Left lung (tissue), 10 donors: ENCODE measurements around the gene OVAAL. TPM values are rescaled to one million over a fixed set of nuclear protein-coding genes. Genes with fewer than 3 reads are reported as not detected.

Experiments used
- ATAC-seq: fragments of 200-7000 bp; cut with Tn5 transposase; one replicate; pipeline ENCODE4 v1.9.1; 2020; ENCODE audit warnings: moderate library complexity
- DNase-seq, 4 donors: peaks; one replicate each; pipeline ENCODE4 v3.0.0-alpha.2; 2013 to 2020
- H3K27ac ChIP-seq, 2 donors: fragments of 200-600 bp; sonication (generic) in 1 of 2; one replicate each; pipeline versions ENCODE4 v1.5.0 to v1.8.0; 2020 to 2021
- H3K27me3 ChIP-seq, 2 donors: fragments of 200-600 bp; sonication (generic) in 1 of 2; one replicate each; pipeline versions ENCODE4 v1.5.0 to v1.8.0; 2020 to 2021
- H3K36me3 ChIP-seq, 2 donors: fragments of 200-600 bp; sonication (generic) in 1 of 2; one replicate each; pipeline versions ENCODE4 v1.5.0 to v1.8.0; 2020 to 2021
- H3K4me1 ChIP-seq, 2 donors: fragments of 200-600 bp; one replicate each; pipeline ENCODE4 v1.8.0; 2021
- H3K4me3 ChIP-seq, 2 donors: fragments of 200-600 bp; sonication (generic) in 1 of 2; one replicate each; pipeline versions ENCODE4 v1.5.0 to v1.8.0; 2020 to 2021; ENCODE audit warnings: mild to moderate bottlenecking in 1 of 2
- H3K9me3 ChIP-seq, 2 donors: fragments of 200-600 bp; sonication (generic) in 1 of 2; one replicate each; pipeline versions ENCODE4 v1.5.0 to v1.8.0; 2020 to 2021
- CTCF ChIP-seq, 2 donors: fragments of 200-600 bp; sonication (generic) in 1 of 2; IDR thresholded peaks; one replicate each; pipeline versions ENCODE4 v1.5.0 to v1.8.0; 2021; ENCODE audit warnings: antibody characterized with exemption in 2 of 2
- intact Hi-C, 2 donors: fragments of 100-400 bp; cut with DNase I; formaldehyde crosslinking; loops; one replicate each; pipeline versions ENCODE4 v1.11.2 to v1.14.2; 2022
- polyA plus RNA-seq, 6 donors: library from polyadenylated mRNA; unstranded; fragments of 120-200 nt; gene quantifications; one replicate each; pipeline ENCODE4 v1.2.1, GENCODE V29; 2013; ENCODE audit not compliant: insufficient read length in 6 of 6
- total RNA-seq, 2 donors: library from RNA; stranded (reverse); fragmentation: NEBNext Ultra II Directional; extraction: Animal tissue kit (Norgen Biotek cat#: 25700); gene quantifications; one replicate each; pipeline ENCODE4 v1.2.1, GENCODE V29; 2021
- donor health status: DM: no; HTN: yes; CAD: no.
- donor health status: DM: no; HTN: no; CAD: no.

The OVAAL gene
- total and polyA plus RNA-seq, 8 donors = not detected

- TF ChIP-seq CTCF (IDR thresholded peaks at IDR 0.05) = no peak
- no peak for DNase-seq
- H3K9me3 ChIP-seq = no peaks in the 10 kb centered on the region
- no peak for ATAC-seq
- no peak overlapping the region for H3K27ac ChIP-seq
- H3K27me3 ChIP-seq = no peaks in the 10 kb centered on the region
- intact Hi-C loops = no loop called here
- no peak overlapping the region for H3K4me3 ChIP-seq
- no peaks in the 10 kb centered on the region for H3K4me1 ChIP-seq
- H3K36me3 ChIP-seq = no peaks in the 10 kb centered on the region
These were observed 3.4 kb upstream of the OVAAL start for GRCh38 chr1:180555411-180555810.

GRCh38 chr1:180560200-180560867 lies 1.6 kb downstream of the OVAAL start:
- H3K4me3 ChIP-seq = no peak overlapping the region
- DNase-seq (no peak), ATAC-seq (peak; percentile 63)
- no peak for TF ChIP-seq CTCF (IDR thresholded peaks at IDR 0.05)
- no peaks in the 10 kb centered on the region for H3K36me3 ChIP-seq
- H3K27ac ChIP-seq = no peak overlapping the region
- intact Hi-C loops = no loop called here
- H3K4me1 ChIP-seq = no peaks in the 10 kb centered on the region
- no peaks in the 10 kb centered on the region for H3K9me3 ChIP-seq
- H3K27me3 ChIP-seq = no peaks in the 10 kb centered on the region

GRCh38 chr1:180560868-180561600 lies 2.3 kb downstream of the OVAAL start:
- intact Hi-C loops = no loop called here
- peak; percentile 46 for ATAC-seq
- no peak for TF ChIP-seq CTCF (IDR thresholded peaks at IDR 0.05)
- H3K4me3 ChIP-seq = no peak overlapping the region
- no peaks in the 10 kb centered on the region for H3K36me3 ChIP-seq
- no peak for DNase-seq
- no peaks in the 10 kb centered on the region for H3K27me3 ChIP-seq
- H3K27ac ChIP-seq = no peak overlapping the region
- H3K4me1 ChIP-seq = no peaks in the 10 kb centered on the region
- H3K9me3 ChIP-seq = no peaks in the 10 kb centered on the region

GRCh38 chr1:180562640-180563025 lies 3.9 kb downstream of the OVAAL start:
- no peaks in the 10 kb centered on the region for H3K9me3 ChIP-seq
- DNase-seq (no peak), ATAC-seq (peak; percentile 38)
- no peaks in the 10 kb centered on the region for H3K36me3 ChIP-seq
- no peak overlapping the region for H3K4me3 ChIP-seq
- no peak for TF ChIP-seq CTCF (IDR thresholded peaks at IDR 0.05)
- H3K27ac ChIP-seq = no peak overlapping the region
- intact Hi-C loops = no loop called here
- no peaks in the 10 kb centered on the region for H3K4me1 ChIP-seq
- no peaks in the 10 kb centered on the region for H3K27me3 ChIP-seq

- H3K4me3 ChIP-seq = no peak overlapping the region
- intact Hi-C loops = no loop called here
- no peak overlapping the region for H3K27ac ChIP-seq
- no peak for TF ChIP-seq CTCF (IDR thresholded peaks at IDR 0.05)
- ATAC-seq (peak; percentile 60), DNase-seq (no peak)
- no peaks in the 10 kb centered on the region for H3K27me3 ChIP-seq
- no peaks in the 10 kb centered on the region for H3K9me3 ChIP-seq
- H3K4me1 ChIP-seq = no peaks in the 10 kb centered on the region
- H3K36me3 ChIP-seq = no peaks in the 10 kb centered on the region
These were observed 4.5 kb downstream of the OVAAL start for GRCh38 chr1:180563026-180563827.
